Heart right ventricle (tissue), 16 donors: ENCODE measurements around the gene SETD2. TPM values are rescaled to one million over a fixed set of nuclear protein-coding genes. Genes with fewer than 3 reads are reported as not detected.

ENCODE experiments used
- ATAC-seq, 8 donors: fragments of 200-7000 bp; cut with Tn5 transposase; one replicate each; pipeline ENCODE4 v1.9.1; 2020; ENCODE audit warnings: mild to moderate bottlenecking in 8 of 8, moderate library complexity in 8 of 8, moderate number of reproducible peaks in 1 of 8
- DNase-seq, 2 donors: peaks; one replicate each; pipeline ENCODE4 v3.0.0-alpha.2; 2020
- H3K27ac ChIP-seq, 10 donors: fragments of 200-600 bp; sonication (generic) in 2 of 10; one replicate each; pipeline versions ENCODE4 v1.5.0 to v1.8.0; 2020 to 2022; ENCODE audit warnings: mild to moderate bottlenecking in 3 of 10
- H3K27me3 ChIP-seq, 7 donors: fragments of 200-600 bp; one replicate each; pipeline ENCODE4 v1.8.0; 2021 to 2022; ENCODE audit warnings: mild to moderate bottlenecking in 2 of 7
- H3K36me3 ChIP-seq, 9 donors: fragments of 200-600 bp; sonication (generic) in 1 of 9; one replicate each; pipeline versions ENCODE4 v1.5.0 to v1.8.0; 2020 to 2022; ENCODE audit warnings: mild to moderate bottlenecking in 2 of 9
- H3K4me1 ChIP-seq, 9 donors: fragments of 200-600 bp; sonication (generic) in 1 of 9; one replicate each; pipeline versions ENCODE4 v1.5.0 to v1.8.0; 2020 to 2022; ENCODE audit warnings: mild to moderate bottlenecking in 4 of 9
- H3K4me3 ChIP-seq, 10 donors: fragments of 200-600 bp; sonication (generic) in 2 of 10; one replicate each; pipeline versions ENCODE4 v1.5.0 to v1.8.0; 2020 to 2022; ENCODE audit warnings: mild to moderate bottlenecking in 7 of 10, moderate library complexity in 2 of 10
- H3K9me3 ChIP-seq, 11 donors: fragments of 200-600 bp in 10 of 11; sonication (generic) in 2 of 11; one replicate each; pipeline versions ENCODE4 v1.5.0 to v1.8.0; 2013 to 2022; ENCODE audit warnings: mild to moderate bottlenecking in 2 of 11, control low read depth in 1 of 11, moderate library complexity in 1 of 11
- WGBS, 2 donors: extraction: QIAGEN DNeasy Blood & Tissue Kit; methylation state at CpG; one replicate each; pipeline ENCODE4 v1.1.7; 2013; ENCODE audit warnings: inconsistent platforms in 1 of 2; 5-methylcytosine and 5-hydroxymethylcytosine counted together
- intact Hi-C, 10 donors: fragments of 100-400 bp; cut with DNase I; formaldehyde crosslinking; loops; one replicate each; pipeline versions ENCODE4 v1.11.1 to v1.14.2; 2022
- polyA plus RNA-seq, 2 donors: library from polyadenylated mRNA; stranded (reverse); fragments of 200-250 nt; gene quantifications; one replicate each; pipeline ENCODE4 v1.2.3, GENCODE V29; 2013
- total RNA-seq, 10 donors: library from RNA; stranded (reverse); fragmentation: NEBNext Ultra II Directional in 3 of 10; extraction: Animal tissue kit (Norgen Biotek cat#: 25700) in 3 of 10; gene quantifications; one replicate each; pipeline versions ENCODE4 v1.2.1 to v1.2.4, GENCODE V29; 2021 to 2023
- TF ChIP-seq, protein P1 (sequence below), 9 donors: fragments of 200-600 bp; sonication (generic) in 2 of 9; IDR thresholded peaks; one replicate each; pipeline versions ENCODE4 v1.5.0 to v1.8.0; 2021 to 2022; ENCODE audit warnings: antibody characterized with exemption in 9 of 9, mild to moderate bottlenecking in 5 of 9, moderate library complexity in 1 of 9
- donor health status: Arrhythmogenic right ventricular cardiomyopathy.
- donor health status: ischemic (EF 13 %, LVEDD 7.1; RV severe dilation, severe dysfunction).
- donor health status: healthy with polysubstance abuse.
- donor health status: DM: no; HTN: yes; CAD: no.
- donor health status: DM: no; HTN: no; CAD: no.
- donor health status: ischemic (EF 25% LVEDD 6.9; RV normal size, moderate dysfunction).
- donor health status: ischemic (EF 25% LVEDD 5.7; RV mildly dilated, moderate dysfunction).
- donor health status: healthy.
- donor health status: DM: yes; HTN: yes; CAD: no.
- donor health status: Ischemic cardiomyopathy.
- donor health status: ischemic (EF 35%, LVEDD 5.7; RV mildly dilated, moderate dysfunction).
- donor health status: nonischemic (EF 11% LVEDD 7.7; RV severe dilation, severe dysfunction).
- donor health status: DM: yes; HTN: yes; CAD: no.
- donor health status: PGD.
- donor health status: ischemic (EF 29% LVEDD 5.4; RV normal size, mild dysfunction).
- donor health status: nonischemic (EF 23%, LVEDD 6.1; RV moderate dilation, normal function).

The SETD2 gene
- total and polyA plus RNA-seq, 12 donors: 8.6 to 34.4 (median 30.0) TPM

DNA sequence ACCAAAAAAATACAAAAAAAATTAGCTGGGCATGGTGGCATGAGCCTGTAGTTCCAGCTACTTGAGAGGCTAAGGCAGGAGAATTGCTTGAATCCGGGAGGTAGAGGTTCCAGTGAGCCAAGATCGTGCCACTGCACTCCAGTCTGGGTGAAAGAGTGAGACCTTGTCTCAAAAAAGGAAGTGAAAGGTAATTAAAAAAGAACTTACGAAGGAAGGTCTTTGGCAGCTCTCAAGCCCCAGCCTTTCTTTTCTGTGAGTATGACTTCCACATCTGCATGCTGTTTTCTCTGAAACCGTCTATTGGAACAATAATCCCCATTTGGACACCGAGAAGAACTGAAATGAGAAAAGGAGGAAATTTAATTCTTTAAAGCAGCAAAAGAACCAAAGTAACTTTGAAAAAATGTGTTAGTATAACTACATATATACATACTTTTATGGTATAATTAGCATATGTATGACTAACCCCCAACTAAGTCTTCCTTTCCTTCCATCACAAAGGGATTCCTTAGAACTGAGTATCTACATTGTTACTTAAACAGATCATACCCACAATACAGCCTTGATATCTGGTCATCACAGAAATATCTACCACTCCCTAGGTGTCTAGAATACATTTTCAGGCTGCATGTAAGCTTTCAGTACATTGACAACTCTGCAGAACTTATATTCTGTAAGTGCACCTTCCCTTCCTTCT is 50.1 kb downstream of the SETD2 start:
- Histone ChIP-seq H3K9me3 (no peaks in the 10 kb centered on the region), H3K4me3 (no peak overlapping the region), H3K27me3 (no peaks in the 10 kb centered on the region), H3K27ac (no peak overlapping the region), H3K4me1 (peaks cover 0 to 7% (median 0%) of the 10 kb centered on the region in 9 donors), H3K36me3 (peaks cover 0 to 99% (median 28%) of the 10 kb centered on the region in 9 donors)
- DNase-seq: no peak
- TF ChIP-seq, protein P1, sequence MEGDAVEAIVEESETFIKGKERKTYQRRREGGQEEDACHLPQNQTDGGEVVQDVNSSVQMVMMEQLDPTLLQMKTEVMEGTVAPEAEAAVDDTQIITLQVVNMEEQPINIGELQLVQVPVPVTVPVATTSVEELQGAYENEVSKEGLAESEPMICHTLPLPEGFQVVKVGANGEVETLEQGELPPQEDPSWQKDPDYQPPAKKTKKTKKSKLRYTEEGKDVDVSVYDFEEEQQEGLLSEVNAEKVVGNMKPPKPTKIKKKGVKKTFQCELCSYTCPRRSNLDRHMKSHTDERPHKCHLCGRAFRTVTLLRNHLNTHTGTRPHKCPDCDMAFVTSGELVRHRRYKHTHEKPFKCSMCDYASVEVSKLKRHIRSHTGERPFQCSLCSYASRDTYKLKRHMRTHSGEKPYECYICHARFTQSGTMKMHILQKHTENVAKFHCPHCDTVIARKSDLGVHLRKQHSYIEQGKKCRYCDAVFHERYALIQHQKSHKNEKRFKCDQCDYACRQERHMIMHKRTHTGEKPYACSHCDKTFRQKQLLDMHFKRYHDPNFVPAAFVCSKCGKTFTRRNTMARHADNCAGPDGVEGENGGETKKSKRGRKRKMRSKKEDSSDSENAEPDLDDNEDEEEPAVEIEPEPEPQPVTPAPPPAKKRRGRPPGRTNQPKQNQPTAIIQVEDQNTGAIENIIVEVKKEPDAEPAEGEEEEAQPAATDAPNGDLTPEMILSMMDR (IDR thresholded peaks at IDR 0.05): no peak
- WGBS, 2 donors: 95% methylated on average over 5 of the region's 5 CpGs
- intact Hi-C loops: no loop called here
- no peak for ATAC-seq

DNA sequence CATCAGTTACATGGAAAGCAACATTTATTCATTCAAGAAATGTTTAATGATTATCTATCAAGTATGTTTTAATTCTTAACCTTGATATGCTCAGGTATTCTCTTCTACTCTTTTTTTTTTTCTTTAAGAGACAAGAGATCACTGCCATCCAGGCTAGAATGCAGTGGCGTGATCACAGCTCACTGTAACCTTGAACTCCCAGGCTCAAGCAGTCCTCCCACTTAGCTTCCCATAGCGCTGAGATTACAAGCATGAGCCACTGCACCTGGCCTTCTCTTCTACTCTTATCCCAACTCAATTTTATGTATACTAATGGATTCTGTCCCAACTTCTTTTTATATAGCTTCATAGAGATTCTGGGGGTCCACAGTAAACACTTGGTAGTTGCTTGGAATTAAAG is 50.9 kb downstream of the SETD2 start:
- 84 to 92% methylated on average over 2 of the region's 2 CpGs for WGBS, 2 donors
- H3K27ac ChIP-seq: no peak overlapping the region
- intact Hi-C loops: no loop called here
- TF ChIP-seq, protein P1 (IDR thresholded peaks at IDR 0.05): no peak
- no peaks in the 10 kb centered on the region for H3K9me3 ChIP-seq
- DNase-seq (no peak), ATAC-seq (no peak)
- H3K36me3 ChIP-seq: peaks cover 0 to 98% (median 28%) of the 10 kb centered on the region in 9 donors
- peaks cover 0 to 2% (median 0%) of the 10 kb centered on the region in 9 donors for H3K4me1 ChIP-seq
- H3K27me3 ChIP-seq: no peaks in the 10 kb centered on the region
- no peak overlapping the region for H3K4me3 ChIP-seq

DNA sequence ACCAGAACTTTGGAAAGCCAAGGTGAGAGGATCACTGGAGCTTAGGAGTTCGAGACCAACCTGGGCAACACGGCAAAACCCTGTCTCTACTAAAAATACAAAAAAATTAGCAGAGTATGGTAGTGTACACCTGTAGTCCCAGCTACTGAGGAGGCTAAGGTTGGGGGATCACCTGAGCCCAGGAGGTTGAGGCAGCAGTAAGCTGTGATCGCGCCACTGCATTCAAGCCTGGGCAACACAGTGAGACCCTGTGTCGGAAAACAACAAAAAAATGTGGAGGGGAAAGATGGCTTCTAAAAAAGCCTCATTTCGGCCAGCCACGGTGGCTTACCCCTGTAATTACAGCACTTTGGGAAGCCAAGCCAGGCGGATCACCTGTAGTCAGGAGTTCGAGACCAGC is 54.5 kb downstream of the SETD2 start:
- Histone ChIP-seq H3K27me3 (no peaks in the 10 kb centered on the region), H3K4me1 (no peaks in the 10 kb centered on the region), H3K36me3 (peaks cover 0 to 95% (median 21%) of the 10 kb centered on the region in 9 donors), H3K4me3 (no peak overlapping the region), H3K9me3 (no peaks in the 10 kb centered on the region), H3K27ac (no peak overlapping the region)
- WGBS, 2 donors: 96 to 98% methylated on average over 9 of the region's 9 CpGs
- DNase-seq (no peak), ATAC-seq (no peak)
- intact Hi-C loops: no loop called here
- TF ChIP-seq, protein P1 (IDR thresholded peaks at IDR 0.05): no peak

DNA sequence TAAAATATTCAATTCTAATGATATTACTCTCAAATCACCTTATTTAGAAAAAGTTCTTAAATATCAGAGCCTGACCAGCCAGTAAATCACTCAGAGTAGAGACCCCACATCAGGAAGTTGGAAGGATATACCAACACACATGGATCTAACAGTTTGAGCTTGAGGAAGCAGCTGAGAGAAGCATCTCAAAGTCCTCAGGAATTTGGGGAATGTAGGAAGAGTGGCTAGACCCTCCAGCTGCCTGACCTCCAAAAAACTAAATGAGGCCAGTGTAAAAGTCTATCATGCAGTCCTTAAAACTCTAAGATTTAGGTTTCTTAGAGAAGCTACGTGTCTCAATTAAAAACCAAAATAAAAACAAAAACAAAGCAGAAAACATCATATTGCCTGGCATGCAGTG is 55.4 kb downstream of the SETD2 start:
- H3K9me3 ChIP-seq: no peaks in the 10 kb centered on the region
- intact Hi-C loops: no loop called here
- no peaks in the 10 kb centered on the region for H3K4me1 ChIP-seq
- H3K27me3 ChIP-seq: no peaks in the 10 kb centered on the region
- TF ChIP-seq, protein P1 (IDR thresholded peaks at IDR 0.05): no peak
- DNase-seq (no peak), ATAC-seq (no peak)
- no peak overlapping the region for H3K27ac ChIP-seq
- H3K36me3 ChIP-seq: peaks cover 0 to 95% (median 20%) of the 10 kb centered on the region in 9 donors
- no peak overlapping the region for H3K4me3 ChIP-seq
- WGBS, 2 donors: 91% methylated on average over 1 of the region's 1 CpG
